Esophagus muscularis mucosa (tissue), 3 donors: ENCODE results near the gene SLC12A9.
"Not testable (repeated sequence)": the region's sequence is repeated elsewhere in the genome, so short reads cannot be mapped to it uniquely, and the experiment has no call there.

ENCODE experiments used
- POLR2A ChIP-seq: fragments of 450-650 bp; IDR thresholded peaks from one replicate; pipeline ENCODE4 v1.6.1; 2017; ENCODE audit warnings: antibody characterized with exemption, moderate library complexity, mild to moderate bottlenecking, low read depth
- TF ChIP-seq, protein P1 (sequence below), 3 experiments: fragments of 200-600 bp in 2 of 3; fragments of 450-650 bp in 1 of 3; sonication (generic) in 2 of 3; IDR thresholded peaks; one replicate each; pipeline ENCODE4 v1.5.1; 2017 to 2019; ENCODE audit warnings: antibody characterized with exemption in 3 of 3, mild to moderate bottlenecking in 2 of 3, moderate library complexity in 1 of 3

DNA sequence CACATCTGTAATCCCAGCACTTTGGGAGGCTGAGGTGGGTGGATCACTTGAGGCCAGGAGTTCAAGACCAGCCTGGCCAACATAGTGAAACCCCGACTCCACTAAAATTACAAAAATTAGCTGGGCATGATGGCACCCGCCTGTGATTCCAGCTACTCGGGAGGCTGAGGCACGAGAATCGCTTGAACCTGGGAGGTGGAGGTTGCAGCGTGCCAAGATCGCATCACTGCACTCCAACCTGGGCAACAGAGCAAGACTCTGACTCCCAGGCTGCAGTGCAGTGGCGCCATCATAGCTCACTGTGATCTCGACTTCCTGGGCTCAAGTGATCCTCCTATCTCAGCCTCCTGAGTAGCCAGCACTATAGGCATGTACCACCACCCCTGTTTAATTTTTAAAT, 2.4 kb downstream of the SLC12A9 start:
- TF ChIP-seq POLR2A = not testable (repeated sequence)
- TF ChIP-seq, protein P1, sequence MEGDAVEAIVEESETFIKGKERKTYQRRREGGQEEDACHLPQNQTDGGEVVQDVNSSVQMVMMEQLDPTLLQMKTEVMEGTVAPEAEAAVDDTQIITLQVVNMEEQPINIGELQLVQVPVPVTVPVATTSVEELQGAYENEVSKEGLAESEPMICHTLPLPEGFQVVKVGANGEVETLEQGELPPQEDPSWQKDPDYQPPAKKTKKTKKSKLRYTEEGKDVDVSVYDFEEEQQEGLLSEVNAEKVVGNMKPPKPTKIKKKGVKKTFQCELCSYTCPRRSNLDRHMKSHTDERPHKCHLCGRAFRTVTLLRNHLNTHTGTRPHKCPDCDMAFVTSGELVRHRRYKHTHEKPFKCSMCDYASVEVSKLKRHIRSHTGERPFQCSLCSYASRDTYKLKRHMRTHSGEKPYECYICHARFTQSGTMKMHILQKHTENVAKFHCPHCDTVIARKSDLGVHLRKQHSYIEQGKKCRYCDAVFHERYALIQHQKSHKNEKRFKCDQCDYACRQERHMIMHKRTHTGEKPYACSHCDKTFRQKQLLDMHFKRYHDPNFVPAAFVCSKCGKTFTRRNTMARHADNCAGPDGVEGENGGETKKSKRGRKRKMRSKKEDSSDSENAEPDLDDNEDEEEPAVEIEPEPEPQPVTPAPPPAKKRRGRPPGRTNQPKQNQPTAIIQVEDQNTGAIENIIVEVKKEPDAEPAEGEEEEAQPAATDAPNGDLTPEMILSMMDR (IDR thresholded peaks at IDR 0.05) = not testable (repeated sequence)
